Kidney (tissue), 14 donors: ENCODE results near the gene OR51M1. TPM values are rescaled to one million over a fixed set of nuclear protein-coding genes. Genes with fewer than 3 reads are reported as not detected.

Experiments used
- DNase-seq, 5 donors: peaks; one replicate each; pipeline ENCODE4 v3.0.0-alpha.2; 2013 to 2020
- FAIRE-seq: peaks from 2 replicates; lab custom pipeline; 2012; peaks lifted over from hg19 to GRCh38; lab: Jason Lieb, UNC
- H3K27ac ChIP-seq, 2 donors: one replicate each; pipeline ENCODE4 v1.7.0; 2013; ENCODE audit warnings: low read depth in 2 of 2, low read length in 2 of 2, inconsistent platforms in 1 of 2
- H3K27me3 ChIP-seq: one replicate; pipeline ENCODE4 v1.7.1; 2013; ENCODE audit warnings: low read length, inconsistent platforms; ENCODE audit not compliant: control insufficient read depth, insufficient read depth
- H3K36me3 ChIP-seq, 3 donors: one replicate each; pipeline versions ENCODE4 v1.7.0 to v1.7.1; 2013; ENCODE audit warnings: low read length in 3 of 3, control low read depth in 1 of 3, inconsistent platforms in 1 of 3; ENCODE audit not compliant: insufficient read depth in 3 of 3, control insufficient read depth in 2 of 3
- H3K4me1 ChIP-seq, 3 donors: one replicate each; pipeline versions ENCODE4 v1.7.0 to v1.7.1; 2013; ENCODE audit warnings: low read length in 3 of 3, inconsistent platforms in 1 of 3, low read depth in 1 of 3; ENCODE audit not compliant: control insufficient read depth in 2 of 3, insufficient read depth in 2 of 3
- H3K4me3 ChIP-seq, 3 donors: one replicate each; pipeline versions ENCODE4 v1.7.0 to v1.8.1; 2013; ENCODE audit warnings: low read length in 3 of 3, control low read depth in 1 of 3, inconsistent platforms in 1 of 3
- H3K9ac ChIP-seq, 3 donors: one replicate each; pipeline versions ENCODE4 v1.7.0 to v1.7.1; 2013; ENCODE audit warnings: low read length in 3 of 3, control low read depth in 1 of 3, inconsistent platforms in 1 of 3
- H3K9me3 ChIP-seq, 3 donors: one replicate each; pipeline versions ENCODE4 v1.7.0 to v1.7.1; 2013; ENCODE audit warnings: low read length in 3 of 3, control low read depth in 1 of 3, inconsistent platforms in 1 of 3; ENCODE audit not compliant: control insufficient read depth in 2 of 3, insufficient read depth in 1 of 3
- intact Hi-C: fragments of 100-400 bp; cut with DNase I; formaldehyde crosslinking; loops from one replicate; pipeline ENCODE4 v1.11.1; 2022
- polyA plus RNA-seq: library from polyadenylated mRNA; stranded (reverse); fragments of 350-450 nt; fragmentation: Illumina TruSeq; extraction: RNeasy Lipid Tissue Mini Kit (QIAGEN cat#74804); gene quantifications from one replicate; pipeline ENCODE4 v1.2.3, GENCODE V29; 2014; ENCODE audit warnings: low read depth, low replicate concordance; ENCODE audit not compliant: insufficient read depth
- total RNA-seq: library from RNA; stranded (reverse); fragmentation: NEBNext Ultra II Directional; extraction: Animal tissue kit (Norgen Biotek cat#: 25700); gene quantifications from one replicate; pipeline ENCODE4 v1.2.1, GENCODE V29; 2021
- TF ChIP-seq, protein P1 (sequence below): IDR thresholded peaks from 3 replicates; pipeline ENCODE4 v1.5.1; 2012; ENCODE audit warnings: mild to moderate bottlenecking, moderate library complexity, borderline replicate concordance; ENCODE audit not compliant: insufficient read depth; ENCODE audit errors: extremely low read depth
- donor health status: control.
- donor health status: control.
- donor health status: control.
- donor health status: control.
- donor health status: control.
- donor health status: DM: yes; HTN: yes; CAD: no.
- donor health status: Normal renal cell carcinoma (clear cell type).

OR51M1 gene
- total and polyA plus RNA-seq, 2 donors from 2014 or later: not detected

DNA sequence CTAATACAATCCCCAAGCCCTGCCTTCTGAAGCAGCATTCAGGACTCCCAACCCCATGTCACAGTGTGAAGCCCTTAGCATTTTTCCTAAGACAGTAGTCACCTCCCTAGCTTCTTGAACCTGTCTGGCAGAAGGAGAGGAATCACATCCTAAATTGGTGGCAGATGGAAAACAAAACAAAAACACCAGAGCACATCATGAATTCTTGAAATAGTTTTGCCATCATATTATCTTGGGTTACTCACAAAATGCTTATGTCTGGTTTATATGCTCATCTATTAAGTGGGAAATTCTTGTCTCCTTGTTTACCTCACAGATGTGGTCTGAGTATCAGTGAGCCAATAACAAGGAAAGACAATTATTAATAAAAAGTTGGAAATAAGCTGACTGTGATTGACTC, 15.3 kb downstream of the OR51M1 start:
- H3K4me3 ChIP-seq: no peak overlapping the region
- H3K9me3 ChIP-seq: no peaks in the 10 kb centered on the region
- DNase-seq: no peak
- intact Hi-C loops: no loop called here
- H3K9ac ChIP-seq: no peak overlapping the region
- TF ChIP-seq, protein P1, sequence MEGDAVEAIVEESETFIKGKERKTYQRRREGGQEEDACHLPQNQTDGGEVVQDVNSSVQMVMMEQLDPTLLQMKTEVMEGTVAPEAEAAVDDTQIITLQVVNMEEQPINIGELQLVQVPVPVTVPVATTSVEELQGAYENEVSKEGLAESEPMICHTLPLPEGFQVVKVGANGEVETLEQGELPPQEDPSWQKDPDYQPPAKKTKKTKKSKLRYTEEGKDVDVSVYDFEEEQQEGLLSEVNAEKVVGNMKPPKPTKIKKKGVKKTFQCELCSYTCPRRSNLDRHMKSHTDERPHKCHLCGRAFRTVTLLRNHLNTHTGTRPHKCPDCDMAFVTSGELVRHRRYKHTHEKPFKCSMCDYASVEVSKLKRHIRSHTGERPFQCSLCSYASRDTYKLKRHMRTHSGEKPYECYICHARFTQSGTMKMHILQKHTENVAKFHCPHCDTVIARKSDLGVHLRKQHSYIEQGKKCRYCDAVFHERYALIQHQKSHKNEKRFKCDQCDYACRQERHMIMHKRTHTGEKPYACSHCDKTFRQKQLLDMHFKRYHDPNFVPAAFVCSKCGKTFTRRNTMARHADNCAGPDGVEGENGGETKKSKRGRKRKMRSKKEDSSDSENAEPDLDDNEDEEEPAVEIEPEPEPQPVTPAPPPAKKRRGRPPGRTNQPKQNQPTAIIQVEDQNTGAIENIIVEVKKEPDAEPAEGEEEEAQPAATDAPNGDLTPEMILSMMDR: no peak
- H3K4me1 ChIP-seq: no peaks in the 10 kb centered on the region
- FAIRE-seq: no peak
- H3K36me3 ChIP-seq: no peaks in the 10 kb centered on the region
- no peaks in the 10 kb centered on the region for H3K27me3 ChIP-seq
- no peak overlapping the region for H3K27ac ChIP-seq

DNA sequence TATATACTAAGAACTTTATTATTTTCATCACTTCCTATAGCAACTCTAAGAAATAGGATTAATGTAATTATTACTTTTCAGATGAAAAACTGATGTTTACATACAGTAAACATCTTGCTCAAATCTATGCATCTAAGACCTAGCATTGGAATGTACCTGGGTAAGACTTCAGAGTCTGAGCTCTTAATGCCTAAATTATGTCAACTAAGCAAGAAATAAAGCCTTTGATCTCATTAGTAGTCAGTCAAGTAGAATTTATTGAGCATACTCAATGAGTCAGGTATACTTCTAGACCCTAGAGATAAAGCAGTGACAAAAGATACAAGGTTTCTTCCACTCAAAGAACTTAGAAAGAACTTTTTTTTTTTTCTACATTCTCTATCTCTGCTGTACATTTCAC, 21.6 kb downstream of the OR51M1 start:
- TF ChIP-seq, protein P1: no peak
- intact Hi-C loops: no loop called here
- no peak overlapping the region for H3K4me3 ChIP-seq
- no peak overlapping the region for H3K27ac ChIP-seq
- H3K27me3 ChIP-seq: no peaks in the 10 kb centered on the region
- FAIRE-seq (no peak), DNase-seq (no peak)
- H3K4me1 ChIP-seq: no peaks in the 10 kb centered on the region
- no peaks in the 10 kb centered on the region for H3K9me3 ChIP-seq
- H3K36me3 ChIP-seq: no peaks in the 10 kb centered on the region
- H3K9ac ChIP-seq: no peak overlapping the region

DNA sequence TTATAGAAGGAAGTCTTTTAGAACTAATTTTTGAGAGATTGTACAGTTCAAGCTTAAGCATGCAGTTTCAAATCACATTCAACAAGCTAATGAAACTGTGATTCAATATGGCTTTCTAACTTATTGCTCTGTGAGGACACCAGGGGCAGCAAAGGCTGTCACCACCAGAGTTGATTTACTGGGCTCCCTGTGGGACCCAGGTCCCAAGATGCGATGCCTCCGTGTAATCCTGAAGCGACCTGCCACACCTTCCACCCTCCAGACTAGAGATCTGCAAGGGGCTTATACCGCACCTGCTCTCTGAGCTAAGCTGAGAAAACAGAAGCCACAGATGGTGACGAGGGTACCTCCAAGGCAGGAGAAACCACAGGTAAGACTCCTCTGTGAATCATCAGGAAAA, 37.4 kb downstream of the OR51M1 start:
- Histone ChIP-seq H3K27me3 (no peaks in the 10 kb centered on the region), H3K27ac (no peak overlapping the region), H3K9ac (no peak overlapping the region), H3K4me3 (no peak overlapping the region), H3K36me3 (no peaks in the 10 kb centered on the region), H3K4me1 (no peaks in the 10 kb centered on the region), H3K9me3 (no peaks in the 10 kb centered on the region)
- intact Hi-C loops: no loop called here
- DNase-seq (no peak), FAIRE-seq (no peak)
- TF ChIP-seq, protein P1: no peak

DNA sequence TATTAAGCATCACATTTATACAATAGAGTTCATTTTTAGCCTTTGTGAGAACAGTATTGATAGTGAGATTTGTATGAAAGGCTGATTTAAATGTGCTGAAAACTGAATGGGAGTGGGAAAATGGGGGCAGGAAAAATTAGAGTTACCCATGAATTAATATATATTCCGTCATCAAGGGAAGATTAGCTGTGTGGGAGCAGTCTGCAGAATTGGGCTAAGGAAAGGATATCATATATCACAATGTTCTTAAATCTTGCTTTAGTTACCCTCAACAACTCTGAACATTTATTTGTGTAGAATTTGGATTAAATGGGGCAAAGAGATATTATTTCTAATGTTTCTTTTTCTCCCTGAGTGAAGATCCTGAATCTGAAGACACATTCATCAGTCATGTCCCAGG, 38.2 kb downstream of the OR51M1 start, which contains the start of gene OR51Q1:
OR51Q1 (plus strand) TSS at position 301 of the 400 bp plus-strand sequence; CDS start at position 391, 90 bp downstream.
- Histone ChIP-seq H3K27me3 (no peaks in the 10 kb centered on the region), H3K9ac (no peak within 1 kb of the TSS), H3K4me1 (no peaks in the 10 kb centered on the region), H3K36me3 (no peaks in the 10 kb centered on the region), H3K9me3 (no peaks in the 10 kb centered on the region), H3K4me3 (no peak within 1 kb of the TSS), H3K27ac (no peak within 1 kb of the TSS)
- FAIRE-seq (no peak), DNase-seq (no peak)
- TF ChIP-seq, protein P1: no peak
- intact Hi-C loops: no loop called here
